GM13976 (cell line): Measurements from ENCODE around the gene C12orf42.

Source experiments
- DNase-seq: peaks from one replicate; pipeline ENCODE4 v3.0.0; 2012; ENCODE audit warnings: low spot score
- CTCF ChIP-seq: IDR thresholded peaks from 2 replicates; pipeline ENCODE4 v1.5.1; 2012; ENCODE audit warnings: borderline replicate concordance, mild to moderate bottlenecking; ENCODE audit not compliant: insufficient read depth; ENCODE audit errors: extremely low read depth, missing control alignments, control extremely low read depth
- in situ Hi-C: fragments of 300-500 bp; cut with MboI; formaldehyde crosslinking; loops from one replicate; pipeline ENCODE4 v1.12.0; 2022; ENCODE audit warnings: low sequenced_read_pairs, mixed read lengths, inconsistent platforms; ENCODE audit not compliant: unreplicated experiment

Gene C12orf42

DNA sequence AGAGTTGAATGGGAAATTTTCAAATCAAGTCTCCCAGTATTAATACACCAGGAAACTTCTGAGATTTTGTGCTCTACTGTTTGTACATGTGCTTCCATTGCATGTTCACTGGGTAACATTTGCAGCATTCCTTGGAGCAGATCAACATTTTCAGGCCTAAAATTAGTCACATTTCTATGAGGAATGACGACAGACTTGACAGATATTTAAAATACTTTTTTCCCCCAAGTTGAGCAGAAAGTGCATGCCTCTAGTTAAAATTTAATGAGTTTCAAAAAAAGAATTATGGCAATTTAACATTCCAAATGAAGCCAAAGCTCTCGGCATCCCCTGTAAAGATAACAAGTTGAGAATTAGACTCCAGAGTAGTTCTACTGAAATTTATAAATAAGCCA is 72.3 kb downstream of the C12orf42 start:
- in situ Hi-C loops: no loop called here
- DNase-seq: no peak

GRCh38 chr12:103422746-103423515 is 72.8 kb downstream of the C12orf42 start:
- DNase-seq: no peak
- in situ Hi-C loops: no loop called here
- TF ChIP-seq CTCF: no peak

More for the DNA sequence above, 72.3 kb downstream of the C12orf42 start:
- TF ChIP-seq CTCF: no peak

DNA sequence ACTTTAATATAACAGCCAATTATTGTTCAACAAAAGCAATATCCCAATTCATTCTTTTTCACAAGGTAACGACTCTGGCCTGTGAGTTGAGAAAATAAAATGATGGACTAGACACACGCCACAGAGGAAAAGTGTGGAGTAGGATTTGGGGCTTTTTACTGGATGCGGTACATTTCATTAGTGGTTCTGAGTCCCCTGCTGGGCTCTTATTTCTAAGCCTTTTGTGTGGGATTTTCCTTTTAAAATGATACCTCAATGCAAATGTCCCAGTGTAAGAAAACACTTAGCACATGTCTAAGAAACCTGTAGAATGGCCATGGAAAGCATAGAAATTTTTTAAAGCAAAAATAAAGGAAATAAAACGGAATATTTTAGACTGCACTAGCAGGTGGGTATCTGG is 73.4 kb downstream of the C12orf42 start:
- TF ChIP-seq CTCF: no peak
- in situ Hi-C loops: no loop called here
- DNase-seq: no peak

- in situ Hi-C loops: no loop called here
- no peak for TF ChIP-seq CTCF
- DNase-seq: no peak
Observed at GRCh38 chr12:103421402-103421801, 74.4 kb downstream of the C12orf42 start.

DNA sequence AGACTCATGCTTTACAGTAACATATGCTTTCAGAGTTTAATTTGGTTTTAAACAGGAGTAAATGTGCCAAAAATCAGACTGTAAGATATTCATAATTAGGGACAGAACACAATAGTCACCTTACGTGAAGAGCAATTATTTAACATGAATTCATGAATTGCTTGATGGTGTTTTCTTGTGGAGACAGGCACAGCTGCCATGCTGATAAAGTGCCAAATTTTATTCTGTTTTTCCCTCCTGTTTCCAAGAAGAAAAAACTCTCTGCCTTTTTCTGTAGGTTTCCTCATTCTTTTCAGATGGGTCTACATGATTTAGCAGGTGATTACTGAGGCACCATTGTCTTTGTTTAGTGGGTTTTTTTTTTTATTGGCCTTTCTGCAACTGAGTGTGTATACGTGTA is 80.1 kb downstream of the C12orf42 start:
- TF ChIP-seq CTCF: no peak
- no peak for DNase-seq
- in situ Hi-C loops: no loop called here

- in situ Hi-C loops: no loop called here
- DNase-seq: no peak
- no peak for TF ChIP-seq CTCF
Observed at GRCh38 chr12:103401421-103401820, 94.3 kb downstream of the C12orf42 start.
